Measurements from ENCODE around the gene CDH3. TPM values are rescaled to one million over a fixed set of nuclear protein-coding genes. Genes with fewer than 3 reads are reported as not detected.

Gene CDH3
- total and polyA plus RNA-seq, 2 of the 13 experiments (the other 11 are each of a cell fraction or from before 2014, with no cell fraction given): 0.11 TPM; not detected in 1

DNA sequence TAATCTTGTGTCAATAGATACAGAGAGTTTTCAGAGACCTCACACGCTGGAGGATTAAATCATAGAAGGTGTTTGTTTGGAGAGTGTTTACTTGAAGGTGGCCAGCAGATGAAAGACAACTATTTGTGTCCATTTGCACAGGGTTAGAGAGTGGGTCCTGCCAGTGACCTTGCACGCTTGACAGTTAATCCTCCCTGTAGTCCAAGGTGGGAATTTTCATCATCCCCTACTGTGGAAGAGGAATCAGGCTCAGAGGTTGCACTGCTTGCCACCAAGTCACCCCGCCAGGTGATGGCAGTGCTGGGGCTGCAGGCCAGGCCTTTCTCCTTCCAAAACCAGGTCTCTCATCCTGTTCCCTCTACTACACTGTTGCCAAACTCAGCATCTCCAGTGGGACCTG, 104.3 kb downstream of the CDH3 start (continued):
- TF ChIP-seq, protein P1, sequence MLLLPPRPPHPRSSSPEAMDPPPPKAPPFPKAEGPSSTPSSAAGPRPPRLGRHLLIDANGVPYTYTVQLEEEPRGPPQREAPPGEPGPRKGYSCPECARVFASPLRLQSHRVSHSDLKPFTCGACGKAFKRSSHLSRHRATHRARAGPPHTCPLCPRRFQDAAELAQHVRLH (CRISPR knock-in tag; IDR thresholded peaks at IDR 0.05; ENCODE audit: borderline replicate concordance, low read depth): peak; percentile 54; the same call in 1 of the 2 replicates
- peak; percentile 38; the same call in 1 of the 2 replicates for TF ChIP-seq ZBTB7B (CRISPR knock-in tag; IDR thresholded peaks at IDR 0.05)
- TF ChIP-seq, protein P2, sequence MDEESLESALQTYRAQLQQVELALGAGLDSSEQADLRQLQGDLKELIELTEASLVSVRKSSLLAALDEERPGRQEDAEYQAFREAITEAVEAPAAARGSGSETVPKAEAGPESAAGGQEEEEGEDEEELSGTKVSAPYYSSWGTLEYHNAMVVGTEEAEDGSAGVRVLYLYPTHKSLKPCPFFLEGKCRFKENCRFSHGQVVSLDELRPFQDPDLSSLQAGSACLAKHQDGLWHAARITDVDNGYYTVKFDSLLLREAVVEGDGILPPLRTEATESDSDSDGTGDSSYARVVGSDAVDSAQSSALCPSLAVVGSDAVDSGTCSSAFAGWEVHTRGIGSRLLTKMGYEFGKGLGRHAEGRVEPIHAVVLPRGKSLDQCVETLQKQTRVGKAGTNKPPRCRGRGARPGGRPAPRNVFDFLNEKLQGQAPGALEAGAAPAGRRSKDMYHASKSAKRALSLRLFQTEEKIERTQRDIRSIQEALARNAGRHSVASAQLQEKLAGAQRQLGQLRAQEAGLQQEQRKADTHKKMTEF (CRISPR knock-in tag; IDR thresholded peaks at IDR 0.05): peak; percentile 74
- TF ChIP-seq MBNL3 (CRISPR knock-in tag; conservative IDR thresholded peaks at IDR 0.05): no peak
- peak; percentile 86; the same call in 1 of the 2 replicates for TF ChIP-seq FOXK1 (CRISPR knock-in tag; IDR thresholded peaks at IDR 0.05; ENCODE audit: borderline replicate concordance, low read depth)
- TF ChIP-seq, protein P3, sequence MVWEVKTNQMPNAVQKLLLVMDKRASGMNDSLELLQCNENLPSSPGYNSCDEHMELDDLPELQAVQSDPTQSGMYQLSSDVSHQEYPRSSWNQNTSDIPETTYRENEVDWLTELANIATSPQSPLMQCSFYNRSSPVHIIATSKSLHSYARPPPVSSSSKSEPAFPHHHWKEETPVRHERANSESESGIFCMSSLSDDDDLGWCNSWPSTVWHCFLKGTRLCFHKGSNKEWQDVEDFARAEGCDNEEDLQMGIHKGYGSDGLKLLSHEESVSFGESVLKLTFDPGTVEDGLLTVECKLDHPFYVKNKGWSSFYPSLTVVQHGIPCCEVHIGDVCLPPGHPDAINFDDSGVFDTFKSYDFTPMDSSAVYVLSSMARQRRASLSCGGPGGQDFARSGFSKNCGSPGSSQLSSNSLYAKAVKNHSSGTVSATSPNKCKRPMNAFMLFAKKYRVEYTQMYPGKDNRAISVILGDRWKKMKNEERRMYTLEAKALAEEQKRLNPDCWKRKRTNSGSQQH (CRISPR knock-in tag; IDR thresholded peaks at IDR 0.05; ENCODE audit: low read depth): peak; percentile 44; the same call in 1 of the 2 replicates
- peak; percentile 67 for TF ChIP-seq SOX5 (CRISPR knock-in tag; IDR thresholded peaks at IDR 0.05; ENCODE audit: borderline replicate concordance)
- TF ChIP-seq KDM1A (CRISPR knock-in tag; IDR thresholded peaks at IDR 0.05): peak; percentile 57; the same call in 1 of the 2 replicates
- peak; percentile 53; the same call in 1 of the 2 replicates for TF ChIP-seq SPEN (CRISPR knock-in tag; IDR thresholded peaks at IDR 0.05; ENCODE audit: low read depth)
- TF ChIP-seq, protein P4, sequence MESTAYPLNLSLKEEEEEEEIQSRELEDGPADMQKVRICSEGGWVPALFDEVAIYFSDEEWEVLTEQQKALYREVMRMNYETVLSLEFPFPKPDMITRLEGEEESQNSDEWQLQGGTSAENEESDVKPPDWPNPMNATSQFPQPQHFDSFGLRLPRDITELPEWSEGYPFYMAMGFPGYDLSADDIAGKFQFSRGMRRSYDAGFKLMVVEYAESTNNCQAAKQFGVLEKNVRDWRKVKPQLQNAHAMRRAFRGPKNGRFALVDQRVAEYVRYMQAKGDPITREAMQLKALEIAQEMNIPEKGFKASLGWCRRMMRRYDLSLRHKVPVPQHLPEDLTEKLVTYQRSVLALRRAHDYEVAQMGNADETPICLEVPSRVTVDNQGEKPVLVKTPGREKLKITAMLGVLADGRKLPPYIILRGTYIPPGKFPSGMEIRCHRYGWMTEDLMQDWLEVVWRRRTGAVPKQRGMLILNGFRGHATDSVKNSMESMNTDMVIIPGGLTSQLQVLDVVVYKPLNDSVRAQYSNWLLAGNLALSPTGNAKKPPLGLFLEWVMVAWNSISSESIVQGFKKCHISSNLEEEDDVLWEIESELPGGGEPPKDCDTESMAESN (CRISPR knock-in tag; conservative IDR thresholded peaks at IDR 0.05): 0 out of 2 replicates have a peak, but pooled peaks have one; percentile 24
- TF ChIP-seq HHEX (CRISPR knock-in tag; IDR thresholded peaks at IDR 0.05): peak; percentile 85
- peak; percentile 15 for TF ChIP-seq TBL1XR1 (IDR thresholded peaks at IDR 0.05; ENCODE audit: borderline replicate concordance, low read length, partially characterized antibody)
- TF ChIP-seq, protein P5, sequence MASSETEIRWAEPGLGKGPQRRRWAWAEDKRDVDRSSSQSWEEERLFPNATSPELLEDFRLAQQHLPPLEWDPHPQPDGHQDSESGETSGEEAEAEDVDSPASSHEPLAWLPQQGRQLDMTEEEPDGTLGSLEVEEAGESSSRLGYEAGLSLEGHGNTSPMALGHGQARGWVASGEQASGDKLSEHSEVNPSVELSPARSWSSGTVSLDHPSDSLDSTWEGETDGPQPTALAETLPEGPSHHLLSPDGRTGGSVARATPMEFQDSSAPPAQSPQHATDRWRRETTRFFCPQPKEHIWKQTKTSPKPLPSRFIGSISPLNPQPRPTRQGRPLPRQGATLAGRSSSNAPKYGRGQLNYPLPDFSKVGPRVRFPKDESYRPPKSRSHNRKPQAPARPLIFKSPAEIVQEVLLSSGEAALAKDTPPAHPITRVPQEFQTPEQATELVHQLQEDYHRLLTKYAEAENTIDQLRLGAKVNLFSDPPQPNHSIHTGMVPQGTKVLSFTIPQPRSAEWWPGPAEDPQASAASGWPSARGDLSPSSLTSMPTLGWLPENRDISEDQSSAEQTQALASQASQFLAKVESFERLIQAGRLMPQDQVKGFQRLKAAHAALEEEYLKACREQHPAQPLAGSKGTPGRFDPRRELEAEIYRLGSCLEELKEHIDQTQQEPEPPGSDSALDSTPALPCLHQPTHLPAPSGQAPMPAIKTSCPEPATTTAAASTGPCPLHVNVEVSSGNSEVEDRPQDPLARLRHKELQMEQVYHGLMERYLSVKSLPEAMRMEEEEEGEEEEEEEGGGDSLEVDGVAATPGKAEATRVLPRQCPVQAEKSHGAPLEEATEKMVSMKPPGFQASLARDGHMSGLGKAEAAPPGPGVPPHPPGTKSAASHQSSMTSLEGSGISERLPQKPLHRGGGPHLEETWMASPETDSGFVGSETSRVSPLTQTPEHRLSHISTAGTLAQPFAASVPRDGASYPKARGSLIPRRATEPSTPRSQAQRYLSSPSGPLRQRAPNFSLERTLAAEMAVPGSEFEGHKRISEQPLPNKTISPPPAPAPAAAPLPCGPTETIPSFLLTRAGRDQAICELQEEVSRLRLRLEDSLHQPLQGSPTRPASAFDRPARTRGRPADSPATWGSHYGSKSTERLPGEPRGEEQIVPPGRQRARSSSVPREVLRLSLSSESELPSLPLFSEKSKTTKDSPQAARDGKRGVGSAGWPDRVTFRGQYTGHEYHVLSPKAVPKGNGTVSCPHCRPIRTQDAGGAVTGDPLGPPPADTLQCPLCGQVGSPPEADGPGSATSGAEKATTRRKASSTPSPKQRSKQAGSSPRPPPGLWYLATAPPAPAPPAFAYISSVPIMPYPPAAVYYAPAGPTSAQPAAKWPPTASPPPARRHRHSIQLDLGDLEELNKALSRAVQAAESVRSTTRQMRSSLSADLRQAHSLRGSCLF (CRISPR knock-in tag; IDR thresholded peaks at IDR 0.05; ENCODE audit: borderline replicate concordance): no peak
- no peak for TF ChIP-seq LCORL (IDR thresholded peaks at IDR 0.05)
- peak; percentile 70; the same call in 1 of the 2 replicates for TF ChIP-seq LCORL (CRISPR knock-in tag; IDR thresholded peaks at IDR 0.05)
- TF ChIP-seq, protein P6, sequence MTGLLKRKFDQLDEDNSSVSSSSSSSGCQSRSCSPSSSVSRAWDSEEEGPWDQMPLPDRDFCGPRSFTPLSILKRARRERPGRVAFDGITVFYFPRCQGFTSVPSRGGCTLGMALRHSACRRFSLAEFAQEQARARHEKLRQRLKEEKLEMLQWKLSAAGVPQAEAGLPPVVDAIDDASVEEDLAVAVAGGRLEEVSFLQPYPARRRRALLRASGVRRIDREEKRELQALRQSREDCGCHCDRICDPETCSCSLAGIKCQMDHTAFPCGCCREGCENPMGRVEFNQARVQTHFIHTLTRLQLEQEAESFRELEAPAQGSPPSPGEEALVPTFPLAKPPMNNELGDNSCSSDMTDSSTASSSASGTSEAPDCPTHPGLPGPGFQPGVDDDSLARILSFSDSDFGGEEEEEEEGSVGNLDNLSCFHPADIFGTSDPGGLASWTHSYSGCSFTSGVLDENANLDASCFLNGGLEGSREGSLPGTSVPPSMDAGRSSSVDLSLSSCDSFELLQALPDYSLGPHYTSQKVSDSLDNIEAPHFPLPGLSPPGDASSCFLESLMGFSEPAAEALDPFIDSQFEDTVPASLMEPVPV (CRISPR knock-in tag; IDR thresholded peaks at IDR 0.05): 0 out of 2 replicates have a peak, but pooled peaks have one; percentile 44
- no peak for TF ChIP-seq NBN (conservative IDR thresholded peaks at IDR 0.05)
- TF ChIP-seq MLLT10 (CRISPR knock-in tag; IDR thresholded peaks at IDR 0.05): no peak
